ENCODE data around the gene OR4D11. TPM values are rescaled to one million over a fixed set of nuclear protein-coding genes. Genes with fewer than 3 reads are reported as not detected.

The OR4D11 gene
- total and polyA plus RNA-seq, 9 of the 15 experiments (the other 6 are each of a cell fraction or from before 2014, with no cell fraction given), result not detected

GRCh38 chr11:59475176-59475575, 28.2 kb upstream of the OR4D11 start (continued):
- TF ChIP-seq ZNF561 (CRISPR knock-in tag; conservative IDR thresholded peaks at IDR 0.05) (no peak), FOXO4 (CRISPR knock-in tag; IDR thresholded peaks at IDR 0.05) (no peak), DDX20 (tag; IDR thresholded peaks at IDR 0.05; ENCODE audit: low read depth) (no peak), SNAPC5 (CRISPR knock-in tag; IDR thresholded peaks at IDR 0.05) (no peak), CBFA2T3 (IDR thresholded peaks at IDR 0.05) (no peak), NR0B1 (IDR thresholded peaks at IDR 0.05; ENCODE audit: partially characterized antibody) (no peak), E2F3 (CRISPR knock-in tag; IDR thresholded peaks at IDR 0.05) (no peak), TBP (optimal IDR thresholded peaks at IDR 0.05; ENCODE audit: low read depth, low read length) (no peak)

- no peak overlapping the region for H2AFZ ChIP-seq (ENCODE audit: low read depth, low read length)
- ChIA-PET CTCF (ENCODE audit: low intra/inter-chr PET ratio) (no interaction called here), POLR2A (interaction anchor here (1.0 kb wide), 1 partner anchor 9 kb away, joined by 5 read pairs; no protein-coding TSS in a partner anchor)
- H3K36me3 ChIP-seq (ENCODE audit: control insufficient read depth, insufficient read depth, low read length), result no peaks in the 10 kb centered on the region
- no TSS peak for BruUV-seq (replicated peaks)
- no peak overlapping the region for H3K4me2 ChIP-seq (ENCODE audit: insufficient read depth, low read length)
- no peak for DNase-seq (ENCODE audit: extremely low read depth in 1 of 4, low spot score in 3 of 4)
- H3K9ac ChIP-seq (ENCODE audit: insufficient read depth in 1 of 2, low read depth in 2 of 2, low read length in 2 of 2), result no peak overlapping the region
- no peaks in the 10 kb centered on the region for H3K4me1 ChIP-seq (replicated peaks in 1 of 2; ENCODE audit: control insufficient read depth in 2 of 2, insufficient read depth in 2 of 2, low read length in 2 of 2)
- no peak overlapping the region for H3K4me3 ChIP-seq
- no peaks in the 10 kb centered on the region for H3K79me2 ChIP-seq (ENCODE audit: control insufficient read depth, insufficient read depth, low read length)
- peaks cover 3 to 17% of the 10 kb centered on the region in 2 experiments; a peak in 4 of 5 replicates for H3K27me3 ChIP-seq (ENCODE audit: control insufficient read depth in 2 of 2, insufficient read depth in 2 of 2, low read length in 2 of 2)
- no peaks in the 10 kb centered on the region for H4K20me1 ChIP-seq (replicated peaks; ENCODE audit: control insufficient read depth, insufficient read depth, low read length)
- ATAC-seq, result no peak
- intact Hi-C loops (cut with micrococcal nuclease) (no loop called here), in situ Hi-C loops (cut with MboI) (no loop called here)
- no peak for FAIRE-seq
- peak; percentile 36; the same call in 1 of the 2 replicates for TF ChIP-seq CEBPB (tag; IDR thresholded peaks at IDR 0.05)
- no peak for TF ChIP-seq ZFP1 (CRISPR knock-in tag; IDR thresholded peaks at IDR 0.05)
- no peak overlapping the region for H3K27ac ChIP-seq (ENCODE audit: extremely low read depth, low read depth, low read length)
- H3K9me1 ChIP-seq (ENCODE audit: control insufficient read depth, insufficient read depth, low read length), result no peaks in the 10 kb centered on the region
- H3K9me3 ChIP-seq (replicated peaks; ENCODE audit: control insufficient read depth, insufficient read depth, low read depth, low read length), result no peaks in the 10 kb centered on the region
Observed at GRCh38 chr11:59479906-59480305, 23.5 kb upstream of the OR4D11 start.

Data from K562 (cell line).